HEK293T (cell line): ENCODE results near the gene LRRC7.

ENCODE experiments used
- CTCF ChIA-PET: fragments of 350-600 bp; formaldehyde crosslinking; extraction: SDS; loops from one replicate; lab custom pipeline; 2021; ENCODE audit warnings: antibody characterized with exemption, inconsistent platforms; lab: Yijun Ruan, JAX
- POLR2A ChIA-PET: fragments of 350-600 bp; formaldehyde crosslinking; extraction: SDS; loops from one replicate; lab custom pipeline; 2020; ENCODE audit warnings: antibody characterized with exemption, inconsistent platforms; lab: Yijun Ruan, JAX
- DNase-seq: peaks from one replicate; pipeline ENCODE4 v3.0.0; 2012; ENCODE audit warnings: mixed read lengths; ENCODE audit errors: extremely low spot score
- ARNT ChIP-seq: fragments of 450-650 bp; IDR thresholded peaks from 2 replicates; pipeline ENCODE4 v1.6.1; 2017; ENCODE audit warnings: mild to moderate bottlenecking
- BHLHE40 ChIP-seq: fragments of 450-650 bp; IDR thresholded peaks from 2 replicates; pipeline ENCODE4 v1.6.1; 2016; ENCODE audit warnings: mild to moderate bottlenecking, moderate library complexity, borderline replicate concordance
- CTBP1 ChIP-seq: fragments of 450-650 bp; IDR thresholded peaks from 2 replicates; pipeline ENCODE4 v1.6.1; 2016; ENCODE audit warnings: borderline replicate concordance
- ELF4 ChIP-seq: fragments of 450-650 bp; IDR thresholded peaks from 2 replicates; pipeline ENCODE4 v1.6.1; 2017; ENCODE audit warnings: antibody characterized with exemption
- FOXA1 ChIP-seq: fragments of 450-650 bp; IDR thresholded peaks from 2 replicates; pipeline ENCODE4 v1.6.1; 2016; ENCODE audit warnings: mild to moderate bottlenecking
- FOXK2 ChIP-seq: fragments of 450-650 bp; IDR thresholded peaks from 2 replicates; pipeline ENCODE4 v1.6.1; 2016; ENCODE audit warnings: mild to moderate bottlenecking
- FOXM1 ChIP-seq: fragments of 450-650 bp; IDR thresholded peaks from 2 replicates; pipeline ENCODE4 v1.6.1; 2017; ENCODE audit warnings: mild to moderate bottlenecking, borderline replicate concordance
- HDGF ChIP-seq: fragments of 450-650 bp; IDR thresholded peaks from 2 replicates; pipeline ENCODE4 v1.6.1; 2017; ENCODE audit warnings: antibody characterized with exemption, borderline replicate concordance
- L3MBTL2 ChIP-seq: fragments of 450-650 bp; conservative IDR thresholded peaks from 2 replicates; pipeline ENCODE4 v1.6.1; 2016; ENCODE audit warnings: mild to moderate bottlenecking
- LEF1 ChIP-seq: fragments of 450-650 bp; IDR thresholded peaks from 2 replicates; pipeline ENCODE4 v1.6.1; 2017; ENCODE audit warnings: mild to moderate bottlenecking, borderline replicate concordance
- NFRKB ChIP-seq: fragments of 450-650 bp; IDR thresholded peaks from 2 replicates; pipeline ENCODE4 v1.6.1; 2016; ENCODE audit warnings: mild to moderate bottlenecking, moderate library complexity
- SP1 ChIP-seq: fragments of 450-650 bp; IDR thresholded peaks from 2 replicates; pipeline ENCODE4 v1.6.1; 2017
- SUZ12 ChIP-seq: fragments of 450-650 bp; IDR thresholded peaks from 2 replicates; pipeline ENCODE4 v1.6.1; 2016; ENCODE audit warnings: mild to moderate bottlenecking
- TARDBP ChIP-seq: fragments of 450-650 bp; IDR thresholded peaks from 2 replicates; pipeline ENCODE4 v1.6.1; 2016
- ZNF384 ChIP-seq: fragments of 450-650 bp; IDR thresholded peaks from 2 replicates; pipeline ENCODE4 v1.6.1; 2016
- TF ChIP-seq, protein P1 (sequence below): fragments of 450-650 bp; IDR thresholded peaks from 2 replicates; pipeline ENCODE4 v1.6.1; 2016

LRRC7 gene

DNA sequence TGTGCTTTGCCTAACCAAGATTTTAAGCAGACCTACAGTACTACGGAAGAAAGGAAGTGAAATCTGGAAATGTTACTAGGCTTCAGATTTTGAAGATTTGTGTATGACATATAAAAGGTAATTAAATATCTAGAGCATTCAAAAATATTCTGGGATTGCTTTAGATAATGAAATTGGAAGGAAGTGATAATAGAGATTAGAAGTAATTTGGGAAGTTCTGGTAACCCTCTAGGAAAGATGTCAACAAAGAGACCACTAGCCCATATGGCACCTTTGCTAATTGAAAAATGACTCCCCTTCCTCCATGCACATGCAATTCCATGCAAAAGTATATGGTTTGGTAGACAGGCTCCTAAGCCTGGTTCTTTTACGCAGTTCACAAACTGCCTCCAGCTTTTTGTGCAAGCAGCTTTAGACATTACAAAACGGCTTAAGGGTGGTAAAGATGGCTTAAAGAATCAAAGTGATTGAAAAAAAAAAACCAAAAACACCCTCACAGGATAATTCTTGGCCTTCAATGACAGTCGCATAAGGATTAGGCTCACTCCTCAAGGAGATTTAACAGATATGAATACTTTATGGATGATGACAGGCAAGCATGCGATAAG is 81.8 kb downstream of the LRRC7 start:
- DNase-seq = no peak
- ChIA-PET CTCF (no interaction called here), POLR2A (no interaction called here)
- TF ChIP-seq ZNF384 (no peak), SP1 (no peak), FOXA1 (no peak), CTBP1 (no peak), NFRKB (no peak), SUZ12 (no peak), FOXK2 (no peak), LEF1 (no peak), TARDBP (no peak), ELF4 (no peak), BHLHE40 (no peak)
- TF ChIP-seq, protein P1, sequence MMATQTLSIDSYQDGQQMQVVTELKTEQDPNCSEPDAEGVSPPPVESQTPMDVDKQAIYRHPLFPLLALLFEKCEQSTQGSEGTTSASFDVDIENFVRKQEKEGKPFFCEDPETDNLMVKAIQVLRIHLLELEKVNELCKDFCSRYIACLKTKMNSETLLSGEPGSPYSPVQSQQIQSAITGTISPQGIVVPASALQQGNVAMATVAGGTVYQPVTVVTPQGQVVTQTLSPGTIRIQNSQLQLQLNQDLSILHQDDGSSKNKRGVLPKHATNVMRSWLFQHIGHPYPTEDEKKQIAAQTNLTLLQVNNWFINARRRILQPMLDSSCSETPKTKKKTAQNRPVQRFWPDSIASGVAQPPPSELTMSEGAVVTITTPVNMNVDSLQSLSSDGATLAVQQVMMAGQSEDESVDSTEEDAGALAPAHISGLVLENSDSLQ = no peak

- CTCF ChIA-PET = no interaction called here
- POLR2A ChIA-PET = no interaction called here
- no peak for DNase-seq
- TF ChIP-seq L3MBTL2 (no peak), ARNT (no peak), TARDBP (no peak), NFRKB (no peak), SP1 (no peak), FOXK2 (no peak), ZNF384 (no peak), FOXM1 (no peak), BHLHE40 (no peak), ELF4 (no peak)
- TF ChIP-seq, protein P1 = no peak
Observed at GRCh38 chr1:69650779-69651178, 83.1 kb downstream of the LRRC7 start.

GRCh38 chr1:69651656-69652055 is 83.9 kb downstream of the LRRC7 start:
- TF ChIP-seq FOXA1 = no peak
- TF ChIP-seq TARDBP = no peak
- no peak for TF ChIP-seq BHLHE40
- TF ChIP-seq ZNF384 = no peak
- no peak for TF ChIP-seq SUZ12
- POLR2A ChIA-PET = no interaction called here
- CTCF ChIA-PET = no interaction called here
- no peak for DNase-seq

GRCh38 chr1:69657971-69658370 is 90.2 kb downstream of the LRRC7 start:
- DNase-seq = no peak
- ChIA-PET CTCF (no interaction called here), POLR2A (no interaction called here)
- TF ChIP-seq SUZ12 (no peak), HDGF (no peak), BHLHE40 (no peak), TARDBP (no peak), ARNT (no peak), ZNF384 (no peak), FOXM1 (no peak)
- TF ChIP-seq, protein P1 = no peak

- POLR2A ChIA-PET = no interaction called here
- CTCF ChIA-PET = no interaction called here
- no peak for DNase-seq
- TF ChIP-seq SUZ12 = no peak
- no peak for TF ChIP-seq FOXK2
- TF ChIP-seq, protein P1 = no peak
- no peak for TF ChIP-seq HDGF
- TF ChIP-seq CTBP1 = no peak
- no peak for TF ChIP-seq ELF4
- no peak for TF ChIP-seq SP1
- TF ChIP-seq BHLHE40 = no peak
- no peak for TF ChIP-seq TARDBP
- TF ChIP-seq ZNF384 = no peak
- no peak for TF ChIP-seq NFRKB
- TF ChIP-seq FOXA1 = no peak
- TF ChIP-seq ARNT = no peak
- TF ChIP-seq LEF1 = no peak
- TF ChIP-seq FOXM1 = no peak
- no peak for TF ChIP-seq L3MBTL2
Observed at GRCh38 chr1:69661686-69662085, 94.0 kb downstream of the LRRC7 start.

DNA sequence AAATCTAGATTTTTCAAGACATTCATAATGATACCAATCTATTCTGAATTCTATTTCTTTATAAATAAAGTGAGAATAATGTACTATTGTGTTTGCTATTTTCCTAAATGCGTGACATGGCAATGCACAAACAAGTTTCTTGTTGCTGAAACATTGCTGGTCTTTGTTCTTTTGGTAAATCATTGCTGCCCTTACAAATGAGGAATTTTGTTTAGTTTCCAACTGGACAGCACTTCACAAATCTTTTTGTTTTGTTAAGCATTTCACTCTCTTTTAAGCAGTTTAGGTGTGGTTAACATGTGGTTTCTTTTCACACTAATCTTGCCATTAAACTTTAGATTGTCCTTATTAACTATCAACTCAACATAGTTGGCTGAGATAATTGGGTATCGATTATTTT is 94.6 kb downstream of the LRRC7 start:
- ChIA-PET CTCF (no interaction called here), POLR2A (no interaction called here)
- TF ChIP-seq L3MBTL2 = no peak
- TF ChIP-seq ELF4 = no peak
- no peak for TF ChIP-seq LEF1
- TF ChIP-seq SP1 = no peak
- no peak for TF ChIP-seq FOXM1
- TF ChIP-seq, protein P1 = no peak
- no peak for TF ChIP-seq FOXK2
- TF ChIP-seq FOXA1 = no peak
- no peak for TF ChIP-seq TARDBP
- no peak for TF ChIP-seq BHLHE40
- no peak for TF ChIP-seq CTBP1
- no peak for TF ChIP-seq NFRKB
- TF ChIP-seq HDGF = no peak
- no peak for TF ChIP-seq ZNF384
- TF ChIP-seq SUZ12 = no peak
- TF ChIP-seq ARNT = no peak
- no peak for DNase-seq
